Epithelial cell of proximal tubule (primary cell): Measurements from ENCODE around the gene KIRREL3. TPM values are rescaled to one million over a fixed set of nuclear protein-coding genes. Genes with fewer than 3 reads are reported as not detected.
"Not testable (repeated sequence)": the region's sequence is repeated elsewhere in the genome, so short reads cannot be mapped to it uniquely, and the experiment has no call there.

ENCODE experiments used
- DNase-seq: peaks from one replicate; pipeline ENCODE4 v3.0.0-alpha.2; 2011; ENCODE audit warnings: low read depth
- H3K4me3 ChIP-seq: 2 replicates; pipeline ENCODE4 v1.5.1; 2011; ENCODE audit warnings: low read depth, mild to moderate bottlenecking, low read length
- total RNA-seq: library from RNA; depleted of rRNA; stranded (reverse); fragments of >200 nt; gene quantifications from 2 replicates; pipeline ENCODE4 v1.2.3, GENCODE V29; 2015
- TF ChIP-seq, protein P1 (sequence below): conservative IDR thresholded peaks from 2 replicates; pipeline ENCODE4 v1.5.1; 2012; ENCODE audit warnings: low read depth, mild to moderate bottlenecking, low read length

Gene KIRREL3
- total RNA-seq, 1 donor from 2014 or later: 5.1 TPM

DNA sequence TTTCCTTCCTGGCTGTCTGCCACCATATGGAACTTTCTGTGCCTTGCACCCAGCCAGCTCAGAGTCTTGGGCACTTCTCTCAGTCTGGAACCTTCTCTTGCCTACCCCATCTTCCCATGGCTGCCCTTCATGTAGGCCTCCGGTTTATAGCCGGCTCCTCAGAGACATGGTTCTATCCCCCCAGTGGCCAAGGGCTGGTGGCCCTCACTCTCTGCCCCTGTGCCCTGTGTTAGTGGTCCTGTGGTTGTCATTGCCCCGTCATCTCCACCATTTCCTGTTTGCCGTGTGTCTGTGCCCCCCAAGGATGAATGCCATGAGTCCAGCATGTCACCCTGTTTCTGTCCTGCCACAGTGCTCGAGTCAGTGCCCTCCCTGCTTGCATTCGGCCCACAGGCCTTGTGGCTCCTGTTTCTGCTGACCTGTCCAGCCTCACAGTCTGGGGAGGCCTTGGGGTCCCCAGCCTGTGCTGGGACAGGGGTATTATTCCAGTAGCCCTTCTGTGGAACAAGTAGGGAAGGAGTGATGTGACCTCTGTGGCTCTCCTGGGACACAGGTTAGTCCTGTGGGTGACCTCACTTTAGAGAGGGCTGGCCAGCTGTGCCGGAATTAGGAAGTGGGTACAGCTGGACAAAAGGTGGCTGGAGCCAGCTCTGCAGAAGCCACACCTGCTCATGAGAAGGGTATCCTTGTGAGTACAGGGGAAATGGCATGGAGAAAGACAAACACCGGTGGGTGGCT lies 614.4 kb downstream of the KIRREL3 start:
- TF ChIP-seq, protein P1, sequence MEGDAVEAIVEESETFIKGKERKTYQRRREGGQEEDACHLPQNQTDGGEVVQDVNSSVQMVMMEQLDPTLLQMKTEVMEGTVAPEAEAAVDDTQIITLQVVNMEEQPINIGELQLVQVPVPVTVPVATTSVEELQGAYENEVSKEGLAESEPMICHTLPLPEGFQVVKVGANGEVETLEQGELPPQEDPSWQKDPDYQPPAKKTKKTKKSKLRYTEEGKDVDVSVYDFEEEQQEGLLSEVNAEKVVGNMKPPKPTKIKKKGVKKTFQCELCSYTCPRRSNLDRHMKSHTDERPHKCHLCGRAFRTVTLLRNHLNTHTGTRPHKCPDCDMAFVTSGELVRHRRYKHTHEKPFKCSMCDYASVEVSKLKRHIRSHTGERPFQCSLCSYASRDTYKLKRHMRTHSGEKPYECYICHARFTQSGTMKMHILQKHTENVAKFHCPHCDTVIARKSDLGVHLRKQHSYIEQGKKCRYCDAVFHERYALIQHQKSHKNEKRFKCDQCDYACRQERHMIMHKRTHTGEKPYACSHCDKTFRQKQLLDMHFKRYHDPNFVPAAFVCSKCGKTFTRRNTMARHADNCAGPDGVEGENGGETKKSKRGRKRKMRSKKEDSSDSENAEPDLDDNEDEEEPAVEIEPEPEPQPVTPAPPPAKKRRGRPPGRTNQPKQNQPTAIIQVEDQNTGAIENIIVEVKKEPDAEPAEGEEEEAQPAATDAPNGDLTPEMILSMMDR: no peak
- no peak overlapping the region for H3K4me3 ChIP-seq
- no peak for DNase-seq

DNA sequence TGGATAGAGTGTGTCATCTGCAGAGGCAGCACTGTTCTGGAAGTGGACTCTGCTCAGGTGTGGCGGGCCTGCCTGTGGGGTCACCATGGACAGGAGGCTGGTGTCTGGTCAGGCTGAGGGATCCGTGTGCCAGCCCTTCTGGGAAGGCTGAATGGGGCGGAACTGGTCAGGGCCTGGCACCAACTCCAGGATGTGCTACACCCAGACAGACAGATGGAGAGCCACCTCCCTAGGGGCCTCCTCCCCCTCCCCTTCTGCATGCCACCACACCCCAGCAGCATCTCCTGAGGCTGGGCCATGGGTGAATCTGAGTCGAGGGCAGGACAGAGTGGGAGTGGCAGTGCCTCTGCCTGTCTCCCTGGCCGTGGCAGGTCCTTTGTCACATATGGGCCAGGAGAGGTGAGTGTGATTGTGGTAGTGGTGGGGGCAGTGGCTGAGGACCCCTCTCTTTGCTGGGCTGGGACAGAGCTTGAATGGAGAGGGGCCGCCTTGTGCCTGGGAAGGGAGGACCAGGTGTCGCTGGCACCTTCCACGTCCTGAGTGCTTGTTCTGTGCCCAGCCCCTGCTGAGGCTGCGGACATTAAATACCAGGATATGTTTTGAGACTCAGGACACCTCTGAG lies 616.0 kb downstream of the KIRREL3 start:
- no peak for DNase-seq
- TF ChIP-seq, protein P1: no peak
- no peak overlapping the region for H3K4me3 ChIP-seq

DNA sequence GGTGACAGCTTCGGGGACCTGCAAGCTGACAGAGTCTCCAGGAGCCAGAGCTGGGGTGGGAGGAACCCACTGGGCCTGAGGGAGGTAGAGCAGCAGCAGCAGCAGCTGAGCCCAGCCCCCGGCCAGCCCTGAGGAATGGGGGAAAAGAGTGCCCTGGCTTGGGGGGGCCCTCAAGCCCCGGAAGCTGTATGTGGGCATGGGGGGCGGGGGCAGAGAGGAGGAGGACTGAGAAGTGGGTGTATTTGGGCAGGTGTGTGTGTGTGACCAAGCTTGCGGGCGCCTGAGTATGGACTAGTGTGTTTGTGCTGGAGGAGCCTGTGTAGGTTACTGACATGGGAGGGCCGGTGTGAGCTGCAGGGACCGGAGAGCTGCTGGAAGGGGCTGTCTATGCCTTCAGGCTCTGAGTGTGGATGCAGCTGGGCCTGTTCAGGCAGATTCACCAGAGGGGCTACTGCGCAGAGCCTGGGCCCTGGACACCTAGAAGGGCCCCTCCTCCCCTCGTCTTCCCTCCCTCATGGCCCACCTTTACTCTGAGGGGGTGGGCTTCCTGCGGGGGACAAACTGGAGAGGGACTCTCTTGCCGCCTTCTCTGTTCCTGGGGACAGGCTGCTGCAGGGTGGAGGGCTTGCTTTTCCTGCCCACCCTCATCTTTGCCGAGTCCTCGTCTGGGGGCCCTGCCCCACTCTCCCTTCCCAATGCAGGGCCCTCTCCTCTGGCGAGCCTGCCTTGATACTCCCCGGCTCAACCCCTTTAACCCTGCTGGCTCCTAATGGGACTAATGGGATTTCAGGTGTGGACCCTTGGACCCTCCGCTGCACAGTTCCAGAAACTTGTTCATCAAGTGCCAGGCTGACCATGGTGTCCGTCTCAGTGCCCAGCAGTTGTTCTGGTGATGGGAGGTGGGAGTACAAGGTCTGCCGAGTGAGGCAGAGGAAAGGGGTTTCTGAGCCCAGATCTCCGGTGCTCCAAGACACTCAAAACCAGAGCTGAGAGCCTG lies 616.9 kb downstream of the KIRREL3 start:
- TF ChIP-seq, protein P1: no peak

DNA sequence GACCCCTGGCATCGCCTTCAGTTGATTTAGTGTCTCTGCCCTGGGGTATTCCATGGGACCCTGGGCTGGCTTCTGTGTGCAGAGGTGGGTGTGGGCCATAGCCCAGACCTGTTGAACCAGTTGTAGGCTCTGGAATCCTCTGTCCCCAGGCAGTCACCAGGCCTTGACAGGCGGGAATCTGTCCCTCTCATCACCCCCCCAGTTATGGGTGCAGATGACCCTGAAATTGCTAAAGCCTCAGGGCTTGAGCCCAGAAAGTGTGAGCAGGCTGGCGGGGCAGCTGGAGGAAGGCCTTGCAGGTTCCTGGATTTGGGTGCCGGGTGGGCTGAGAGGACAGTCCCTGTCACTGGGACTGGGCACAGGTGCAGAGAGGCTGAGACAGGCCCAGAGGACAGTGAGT lies 617.9 kb downstream of the KIRREL3 start:
- H3K4me3 ChIP-seq, DNase-seq: not testable (repeated sequence)

More for the DNA sequence above, 616.9 kb downstream of the KIRREL3 start:
- H3K4me3 ChIP-seq: no peak overlapping the region
- no peak for DNase-seq

DNA sequence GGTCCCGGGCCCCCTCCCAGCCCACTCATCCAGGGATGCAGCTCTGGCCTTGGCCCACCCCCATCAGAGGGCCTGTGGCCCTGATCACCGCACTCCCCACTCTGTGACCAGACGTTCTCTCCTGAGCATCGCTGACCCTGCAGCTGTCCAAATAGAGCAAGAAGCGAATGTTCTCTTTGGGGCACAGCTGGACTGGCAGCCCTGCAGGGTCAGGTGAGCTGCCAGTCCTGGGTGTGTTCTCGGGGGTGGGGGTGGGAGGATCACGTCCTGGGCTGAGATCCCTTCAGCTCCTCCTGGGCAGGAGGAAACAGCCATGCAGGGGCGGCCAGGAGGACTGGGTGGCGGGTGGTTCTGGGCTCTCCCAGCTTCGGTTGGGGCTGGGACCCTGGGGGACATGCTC lies 618.6 kb downstream of the KIRREL3 start:
- not testable (repeated sequence) for DNase-seq, H3K4me3 ChIP-seq

DNA sequence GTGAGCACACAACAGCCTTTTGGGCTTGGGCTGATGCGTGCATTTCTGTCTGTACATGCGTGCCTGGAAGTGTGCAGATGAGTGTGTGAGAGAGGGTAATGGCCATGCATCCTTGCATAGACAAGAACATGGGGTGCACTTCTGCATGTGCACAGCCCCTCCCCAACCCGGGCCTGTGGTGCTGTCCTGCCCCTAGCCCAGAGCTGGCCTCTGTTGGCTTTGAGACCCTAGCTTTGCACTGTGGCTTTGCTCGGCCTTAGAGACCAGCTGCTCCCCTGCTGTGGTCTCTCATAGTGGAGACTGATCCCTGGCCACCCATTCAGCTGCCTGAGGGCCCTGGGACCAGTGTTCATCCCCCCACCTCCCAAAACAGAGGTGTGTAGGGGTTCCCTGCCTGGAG lies 619.7 kb downstream of the KIRREL3 start:
- H3K4me3 ChIP-seq: no peak overlapping the region
- TF ChIP-seq, protein P1: no peak
- no peak for DNase-seq

DNA sequence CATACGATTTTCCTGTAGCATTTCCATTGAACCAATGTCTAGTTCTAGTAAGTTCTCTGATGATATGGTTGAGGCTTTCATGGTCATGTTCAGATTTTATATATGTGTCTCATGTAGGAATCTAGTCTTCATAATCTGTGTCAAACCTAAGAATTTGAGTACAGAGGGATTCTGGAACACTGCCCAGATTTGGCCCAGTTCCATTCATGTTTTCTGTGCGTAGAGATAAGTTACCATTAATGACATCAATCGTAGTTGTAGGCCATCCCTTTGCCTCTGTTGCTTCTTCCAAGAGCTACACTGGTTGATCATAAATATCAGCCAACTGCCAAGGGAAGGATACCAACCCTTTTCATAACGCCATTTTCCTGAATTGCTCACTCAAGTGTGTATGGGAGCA lies 621.8 kb downstream of the KIRREL3 start:
- no peak for DNase-seq
- TF ChIP-seq, protein P1: no peak
- H3K4me3 ChIP-seq: no peak overlapping the region
